ENCODE results near the gene TSPAN15.

DNA sequence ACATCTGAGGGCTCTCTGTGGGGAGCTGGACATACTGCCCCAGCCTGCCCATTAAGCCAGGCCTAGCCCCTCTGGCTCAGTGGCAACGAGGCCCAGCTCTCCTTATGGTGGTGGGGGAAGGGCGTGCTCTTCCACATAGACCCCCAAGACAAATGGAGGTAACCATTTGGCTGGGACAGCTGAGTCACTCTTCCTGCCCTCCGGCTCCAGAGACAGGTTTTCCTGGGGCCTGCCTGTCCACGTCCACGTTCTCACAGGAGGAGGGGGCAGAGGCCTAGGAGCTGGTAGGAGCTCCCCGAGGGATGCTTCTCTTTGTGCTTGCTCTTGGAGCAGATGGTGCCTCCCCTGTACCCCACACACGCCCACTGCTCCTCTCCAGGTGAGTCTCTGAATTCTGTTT lies 33.5 kb downstream of the TSPAN15 start:
- TF ChIP-seq, protein P1, sequence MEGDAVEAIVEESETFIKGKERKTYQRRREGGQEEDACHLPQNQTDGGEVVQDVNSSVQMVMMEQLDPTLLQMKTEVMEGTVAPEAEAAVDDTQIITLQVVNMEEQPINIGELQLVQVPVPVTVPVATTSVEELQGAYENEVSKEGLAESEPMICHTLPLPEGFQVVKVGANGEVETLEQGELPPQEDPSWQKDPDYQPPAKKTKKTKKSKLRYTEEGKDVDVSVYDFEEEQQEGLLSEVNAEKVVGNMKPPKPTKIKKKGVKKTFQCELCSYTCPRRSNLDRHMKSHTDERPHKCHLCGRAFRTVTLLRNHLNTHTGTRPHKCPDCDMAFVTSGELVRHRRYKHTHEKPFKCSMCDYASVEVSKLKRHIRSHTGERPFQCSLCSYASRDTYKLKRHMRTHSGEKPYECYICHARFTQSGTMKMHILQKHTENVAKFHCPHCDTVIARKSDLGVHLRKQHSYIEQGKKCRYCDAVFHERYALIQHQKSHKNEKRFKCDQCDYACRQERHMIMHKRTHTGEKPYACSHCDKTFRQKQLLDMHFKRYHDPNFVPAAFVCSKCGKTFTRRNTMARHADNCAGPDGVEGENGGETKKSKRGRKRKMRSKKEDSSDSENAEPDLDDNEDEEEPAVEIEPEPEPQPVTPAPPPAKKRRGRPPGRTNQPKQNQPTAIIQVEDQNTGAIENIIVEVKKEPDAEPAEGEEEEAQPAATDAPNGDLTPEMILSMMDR (conservative IDR thresholded peaks at IDR 0.05; ENCODE audit: low read length) = no peak
- TF ChIP-seq EZH2phosphoT487 (IDR thresholded peaks at IDR 0.05; ENCODE audit: borderline replicate concordance) = no peak
